ENCODE measurements around the gene PLEKHS1. TPM values are rescaled to one million over a fixed set of nuclear protein-coding genes. Genes with fewer than 3 reads are reported as not detected.

The PLEKHS1 gene
- total RNA-seq, 1 experiment from 2014 or later, result 0.21 TPM

GRCh38 chr10:113743594-113743993 is 7.9 kb upstream of the PLEKHS1 start:
- Histone ChIP-seq H3K9me3 (ENCODE audit: control insufficient read depth, insufficient read depth, low read depth, low read length) (no peaks in the 10 kb centered on the region), H3K4me1 (ENCODE audit: control insufficient read depth, insufficient read depth, low read length) (0 out of 2 replicates have a peak, but pooled peaks cover 2% of the 10 kb centered on the region), H3K27me3 (ENCODE audit: control insufficient read depth, insufficient read depth, low read length) (peaks cover 5% of the 10 kb centered on the region; the same call in 1 of the 2 replicates), H3K36me3 (ENCODE audit: control insufficient read depth, insufficient read depth, low read length) (no peaks in the 10 kb centered on the region), H3K27ac (ENCODE audit: low read length) (no peak overlapping the region), H3K4me3 (ENCODE audit: low read depth in 2 of 2, low read length in 2 of 2) (no peak overlapping the region)
- no peak for ATAC-seq
- BruUV-seq (replicated peaks), result no TSS peak
- TF ChIP-seq, protein P1, sequence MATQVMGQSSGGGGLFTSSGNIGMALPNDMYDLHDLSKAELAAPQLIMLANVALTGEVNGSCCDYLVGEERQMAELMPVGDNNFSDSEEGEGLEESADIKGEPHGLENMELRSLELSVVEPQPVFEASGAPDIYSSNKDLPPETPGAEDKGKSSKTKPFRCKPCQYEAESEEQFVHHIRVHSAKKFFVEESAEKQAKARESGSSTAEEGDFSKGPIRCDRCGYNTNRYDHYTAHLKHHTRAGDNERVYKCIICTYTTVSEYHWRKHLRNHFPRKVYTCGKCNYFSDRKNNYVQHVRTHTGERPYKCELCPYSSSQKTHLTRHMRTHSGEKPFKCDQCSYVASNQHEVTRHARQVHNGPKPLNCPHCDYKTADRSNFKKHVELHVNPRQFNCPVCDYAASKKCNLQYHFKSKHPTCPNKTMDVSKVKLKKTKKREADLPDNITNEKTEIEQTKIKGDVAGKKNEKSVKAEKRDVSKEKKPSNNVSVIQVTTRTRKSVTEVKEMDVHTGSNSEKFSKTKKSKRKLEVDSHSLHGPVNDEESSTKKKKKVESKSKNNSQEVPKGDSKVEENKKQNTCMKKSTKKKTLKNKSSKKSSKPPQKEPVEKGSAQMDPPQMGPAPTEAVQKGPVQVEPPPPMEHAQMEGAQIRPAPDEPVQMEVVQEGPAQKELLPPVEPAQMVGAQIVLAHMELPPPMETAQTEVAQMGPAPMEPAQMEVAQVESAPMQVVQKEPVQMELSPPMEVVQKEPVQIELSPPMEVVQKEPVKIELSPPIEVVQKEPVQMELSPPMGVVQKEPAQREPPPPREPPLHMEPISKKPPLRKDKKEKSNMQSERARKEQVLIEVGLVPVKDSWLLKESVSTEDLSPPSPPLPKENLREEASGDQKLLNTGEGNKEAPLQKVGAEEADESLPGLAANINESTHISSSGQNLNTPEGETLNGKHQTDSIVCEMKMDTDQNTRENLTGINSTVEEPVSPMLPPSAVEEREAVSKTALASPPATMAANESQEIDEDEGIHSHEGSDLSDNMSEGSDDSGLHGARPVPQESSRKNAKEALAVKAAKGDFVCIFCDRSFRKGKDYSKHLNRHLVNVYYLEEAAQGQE (IDR thresholded peaks at IDR 0.05; ENCODE audit: insufficient read depth in 1 of 2, low read depth in 2 of 2, low read length in 1 of 2), result no peak
- TF ChIP-seq SIN3A (IDR thresholded peaks at IDR 0.05; ENCODE audit: borderline replicate concordance, insufficient read depth, low read depth, low read length) (no peak), CTCF (IDR thresholded peaks at IDR 0.05) (no peak), POLR2AphosphoS5 (IDR thresholded peaks at IDR 0.05; ENCODE audit: low read depth, low read length) (no peak), TCF7L2 (IDR thresholded peaks at IDR 0.05; ENCODE audit: low read depth, low read length) (no peak)
- intact Hi-C loops (cut with micrococcal nuclease; ENCODE audit: unreplicated experiment), result no loop called here
- ChIA-PET CTCF (no interaction called here), POLR2A (no interaction called here)
- no peak for DNase-seq (ENCODE audit: low read depth, low spot score)
- in situ Hi-C loops (cut with HindIII; ENCODE audit: low pct_unique_long_range_greater_than_20kb, low sequenced_read_pairs), result no loop called here

- DNase-seq (ENCODE audit: low read depth, low spot score), result no peak
- POLR2A ChIA-PET, result no interaction called here
- in situ Hi-C loops (cut with HindIII; ENCODE audit: low pct_unique_long_range_greater_than_20kb, low sequenced_read_pairs) (no loop called here), intact Hi-C loops (cut with micrococcal nuclease; ENCODE audit: unreplicated experiment) (no loop called here)
- H3K27me3 ChIP-seq (ENCODE audit: control insufficient read depth, insufficient read depth, low read length), result 0 out of 2 replicates have a peak, but pooled peaks cover 2% of the 10 kb centered on the region
- H3K4me3 ChIP-seq (ENCODE audit: low read depth in 2 of 2, low read length in 2 of 2), result no peak overlapping the region
- H3K36me3 ChIP-seq (ENCODE audit: control insufficient read depth, insufficient read depth, low read length), result no peaks in the 10 kb centered on the region
- H3K4me1 ChIP-seq (ENCODE audit: control insufficient read depth, insufficient read depth, low read length), result 0 out of 2 replicates have a peak, but pooled peaks cover 2% of the 10 kb centered on the region
- H3K27ac ChIP-seq (ENCODE audit: low read length), result no peak overlapping the region
- TF ChIP-seq CTCF (IDR thresholded peaks at IDR 0.05), result no peak
- TF ChIP-seq, protein P1 (IDR thresholded peaks at IDR 0.05; ENCODE audit: insufficient read depth in 1 of 2, low read depth in 2 of 2, low read length in 1 of 2), result no peak
- TF ChIP-seq SIN3A (IDR thresholded peaks at IDR 0.05; ENCODE audit: borderline replicate concordance, insufficient read depth, low read depth, low read length), result no peak
- no peak for TF ChIP-seq POLR2AphosphoS5 (IDR thresholded peaks at IDR 0.05; ENCODE audit: low read depth, low read length)
- TF ChIP-seq TCF7L2 (IDR thresholded peaks at IDR 0.05; ENCODE audit: low read depth, low read length), result no peak
- no peak for ATAC-seq
- no peaks in the 10 kb centered on the region for H3K9me3 ChIP-seq (ENCODE audit: control insufficient read depth, insufficient read depth, low read depth, low read length)
- CTCF ChIA-PET, result no interaction called here
- BruUV-seq (replicated peaks), result no TSS peak
These were observed 6.1 kb upstream of the PLEKHS1 start for GRCh38 chr10:113745374-113745773.

Measured in Panc1 (cell line).